ENCODE data around the gene RNLS.

The RNLS gene

GRCh38 chr10:88505265-88505664 is 77.9 kb downstream of the RNLS start:
- peaks cover 10% of the 10 kb centered on the region for H3K9me3 Mint-ChIP-seq
- no peak for DNase-seq
- no peaks in the 10 kb centered on the region for H3K36me3 Mint-ChIP-seq (ENCODE audit: low read depth)
- no peaks in the 10 kb centered on the region for H3K27me3 Mint-ChIP-seq (ENCODE audit: low read depth, poor library complexity)
- H3K4me1 Mint-ChIP-seq = no peaks in the 10 kb centered on the region
- H3K27ac Mint-ChIP-seq = no peak overlapping the region
- TF ChIP-seq CTCF (IDR thresholded peaks at IDR 0.05) = no peak
- H3K4me3 Mint-ChIP-seq = no peak overlapping the region

DNA sequence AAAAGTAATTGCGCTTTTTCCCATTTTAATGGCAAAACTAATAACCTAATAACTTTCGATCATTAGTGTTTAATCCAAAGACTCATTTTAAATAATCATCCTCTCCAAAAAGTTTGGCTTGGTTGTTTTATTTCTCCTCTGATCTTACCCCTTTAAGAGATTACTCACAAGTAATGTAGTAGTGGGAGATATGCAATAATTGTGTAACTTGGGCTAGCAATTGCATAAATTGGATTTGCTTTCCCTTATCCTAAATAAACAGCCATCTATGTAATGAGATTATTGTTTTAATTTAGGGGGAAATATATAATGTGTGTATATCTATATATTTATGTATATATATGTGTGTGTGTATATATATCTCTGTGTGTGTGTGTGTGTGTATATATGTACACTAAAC is 82.5 kb downstream of the RNLS start:
- H3K9me3 Mint-ChIP-seq = peaks cover 10% of the 10 kb centered on the region
- H3K4me3 Mint-ChIP-seq = no peak overlapping the region
- no peak overlapping the region for H3K27ac Mint-ChIP-seq
- H3K4me1 Mint-ChIP-seq = no peaks in the 10 kb centered on the region
- H3K36me3 Mint-ChIP-seq (ENCODE audit: low read depth) = no peaks in the 10 kb centered on the region
- DNase-seq = no peak
- TF ChIP-seq CTCF (IDR thresholded peaks at IDR 0.05) = no peak
- H3K27me3 Mint-ChIP-seq (ENCODE audit: low read depth, poor library complexity) = no peaks in the 10 kb centered on the region

DNA sequence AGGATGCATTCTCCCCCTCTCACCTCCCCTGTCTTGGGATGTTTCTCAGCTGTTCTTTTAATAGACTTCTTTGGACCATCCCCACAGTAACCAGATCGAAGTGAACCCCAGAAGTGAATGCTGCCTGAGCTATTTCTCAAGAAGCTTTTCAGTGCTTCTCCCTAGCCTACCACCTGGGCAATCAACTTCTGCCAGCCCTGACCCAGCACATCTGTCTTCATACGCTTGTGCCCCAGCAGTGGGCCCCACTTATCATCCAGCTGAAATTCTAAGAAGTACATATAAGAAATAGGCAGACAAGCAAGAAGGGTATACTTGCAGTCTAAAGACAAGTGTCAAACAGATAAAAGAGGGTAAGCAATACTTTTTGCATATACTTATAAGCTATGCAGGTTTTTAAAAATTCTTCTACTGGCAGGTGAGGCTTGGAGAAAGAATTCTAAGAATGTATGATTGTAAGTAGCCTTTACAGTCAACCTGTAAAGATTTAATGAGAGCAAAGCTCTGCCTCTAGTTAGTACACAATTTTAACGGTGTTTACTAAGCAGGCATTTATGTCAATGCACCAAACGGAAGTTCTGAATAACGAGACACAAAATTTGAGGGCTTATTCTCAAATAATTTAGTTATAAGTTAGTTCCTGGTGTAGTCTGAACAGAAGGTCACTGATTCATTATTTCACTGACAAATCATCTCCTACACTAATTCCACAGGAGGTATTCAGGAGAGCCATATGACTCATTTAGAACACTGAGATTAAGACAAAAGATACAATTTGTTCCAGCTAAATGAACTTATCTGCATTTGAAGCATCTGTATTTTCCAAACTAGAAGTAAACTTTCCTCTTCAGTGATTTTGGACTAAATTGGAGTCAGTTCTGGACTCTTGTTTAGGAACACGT is 83.3 kb downstream of the RNLS start:
- Mint-ChIP-seq H3K27me3 (ENCODE audit: low read depth, poor library complexity) (no peaks in the 10 kb centered on the region), H3K4me3 (no peak overlapping the region), H3K36me3 (ENCODE audit: low read depth) (no peaks in the 10 kb centered on the region), H3K4me1 (no peaks in the 10 kb centered on the region), H3K9me3 (peaks cover 10% of the 10 kb centered on the region), H3K27ac (no peak overlapping the region)
- TF ChIP-seq CTCF (IDR thresholded peaks at IDR 0.05) = no peak
- no peak for DNase-seq

DNA sequence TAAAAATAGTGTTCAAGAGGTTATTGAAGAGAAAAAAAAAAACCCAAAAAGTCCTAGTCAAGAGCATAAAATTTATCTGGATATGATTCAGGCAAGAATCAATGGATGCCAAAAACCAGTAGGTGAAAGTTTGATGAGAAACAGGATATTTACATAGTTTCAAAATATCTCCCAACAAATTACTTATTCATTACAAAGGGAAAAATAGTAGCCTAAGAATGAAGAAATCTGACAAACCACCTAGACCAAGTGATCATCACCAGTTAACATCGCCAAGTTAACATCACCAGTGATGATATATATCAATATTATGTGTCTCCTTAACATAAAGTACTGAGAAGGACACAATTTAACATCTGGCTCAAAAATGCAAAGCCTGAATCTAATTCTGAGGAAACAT is 85.2 kb downstream of the RNLS start:
- no peak overlapping the region for H3K27ac Mint-ChIP-seq
- H3K27me3 Mint-ChIP-seq (ENCODE audit: low read depth, poor library complexity) = no peaks in the 10 kb centered on the region
- no peak for TF ChIP-seq CTCF (IDR thresholded peaks at IDR 0.05)
- no peaks in the 10 kb centered on the region for H3K36me3 Mint-ChIP-seq (ENCODE audit: low read depth)
- H3K4me3 Mint-ChIP-seq = no peak overlapping the region
- peaks cover 10% of the 10 kb centered on the region for H3K9me3 Mint-ChIP-seq
- no peak for DNase-seq
- H3K4me1 Mint-ChIP-seq = peaks cover 7% of the 10 kb centered on the region

GRCh38 chr10:88494537-88494936 is 88.6 kb downstream of the RNLS start:
- TF ChIP-seq CTCF (IDR thresholded peaks at IDR 0.05) = no peak
- no peaks in the 10 kb centered on the region for H3K36me3 Mint-ChIP-seq (ENCODE audit: low read depth)
- no peaks in the 10 kb centered on the region for H3K9me3 Mint-ChIP-seq
- no peak for DNase-seq
- no peaks in the 10 kb centered on the region for H3K27me3 Mint-ChIP-seq (ENCODE audit: low read depth, poor library complexity)
- no peak overlapping the region for H3K27ac Mint-ChIP-seq
- no peak overlapping the region for H3K4me3 Mint-ChIP-seq
- H3K4me1 Mint-ChIP-seq = peaks cover 7% of the 10 kb centered on the region

Measured in nephron progenitor cell (in vitro differentiated cells).